NB4 (cell line): ENCODE measurements around the gene PCSK7.

Experiments
- DNase-seq: peaks from one replicate; pipeline ENCODE4 v3.0.0; 2010; ENCODE audit warnings: low read depth
- H3K4me3 ChIP-seq: one replicate; pipeline ENCODE4 v1.5.1; 2011; ENCODE audit warnings: mild to moderate bottlenecking, low read depth, low read length, moderate library complexity
- MYC ChIP-seq: IDR thresholded peaks from 2 replicates; pipeline ENCODE4 v1.6.1; 2011; ENCODE audit warnings: low read depth, low read length
- POLR2A ChIP-seq: IDR thresholded peaks from 2 replicates; pipeline ENCODE4 v1.6.1; 2011; ENCODE audit warnings: mild to moderate bottlenecking; ENCODE audit not compliant: insufficient read length; ENCODE audit errors: extremely low read depth
- TF ChIP-seq, protein P1 (sequence below): IDR thresholded peaks from one replicate; pipeline ENCODE4 v1.5.1; 2012; ENCODE audit warnings: low read depth, low read length
- TF ChIP-seq, protein P2 (sequence below): IDR thresholded peaks from 2 replicates; pipeline ENCODE4 v1.6.1; 2011; ENCODE audit warnings: low read depth, low read length

The PCSK7 gene

DNA sequence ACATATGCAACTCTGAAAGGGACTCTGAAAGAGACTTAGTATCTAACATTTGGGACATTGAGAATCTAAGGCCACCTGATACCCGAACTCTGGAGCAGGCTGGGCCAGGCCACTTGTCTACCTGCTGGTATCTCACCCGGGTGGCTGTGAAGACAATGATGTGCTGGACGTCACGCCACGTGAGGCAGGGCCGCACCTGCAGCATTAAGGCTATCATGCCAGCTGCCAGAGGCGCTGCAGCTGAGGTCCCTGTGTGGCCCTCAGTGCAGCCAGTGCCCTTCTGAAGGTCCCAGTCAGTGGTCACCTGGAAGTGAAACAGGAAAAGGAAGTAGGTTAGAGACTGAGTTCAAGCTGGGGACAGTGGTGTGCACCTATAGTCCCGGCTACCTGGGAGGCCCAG, 12.4 kb downstream of the PCSK7 start:
- H3K4me3 ChIP-seq = no peak overlapping the region
- DNase-seq = no peak
- no peak for TF ChIP-seq MYC
- TF ChIP-seq POLR2A = no peak
- TF ChIP-seq, protein P1, sequence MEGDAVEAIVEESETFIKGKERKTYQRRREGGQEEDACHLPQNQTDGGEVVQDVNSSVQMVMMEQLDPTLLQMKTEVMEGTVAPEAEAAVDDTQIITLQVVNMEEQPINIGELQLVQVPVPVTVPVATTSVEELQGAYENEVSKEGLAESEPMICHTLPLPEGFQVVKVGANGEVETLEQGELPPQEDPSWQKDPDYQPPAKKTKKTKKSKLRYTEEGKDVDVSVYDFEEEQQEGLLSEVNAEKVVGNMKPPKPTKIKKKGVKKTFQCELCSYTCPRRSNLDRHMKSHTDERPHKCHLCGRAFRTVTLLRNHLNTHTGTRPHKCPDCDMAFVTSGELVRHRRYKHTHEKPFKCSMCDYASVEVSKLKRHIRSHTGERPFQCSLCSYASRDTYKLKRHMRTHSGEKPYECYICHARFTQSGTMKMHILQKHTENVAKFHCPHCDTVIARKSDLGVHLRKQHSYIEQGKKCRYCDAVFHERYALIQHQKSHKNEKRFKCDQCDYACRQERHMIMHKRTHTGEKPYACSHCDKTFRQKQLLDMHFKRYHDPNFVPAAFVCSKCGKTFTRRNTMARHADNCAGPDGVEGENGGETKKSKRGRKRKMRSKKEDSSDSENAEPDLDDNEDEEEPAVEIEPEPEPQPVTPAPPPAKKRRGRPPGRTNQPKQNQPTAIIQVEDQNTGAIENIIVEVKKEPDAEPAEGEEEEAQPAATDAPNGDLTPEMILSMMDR = no peak
- TF ChIP-seq, protein P2, sequence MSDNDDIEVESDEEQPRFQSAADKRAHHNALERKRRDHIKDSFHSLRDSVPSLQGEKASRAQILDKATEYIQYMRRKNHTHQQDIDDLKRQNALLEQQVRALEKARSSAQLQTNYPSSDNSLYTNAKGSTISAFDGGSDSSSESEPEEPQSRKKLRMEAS = no peak

DNA sequence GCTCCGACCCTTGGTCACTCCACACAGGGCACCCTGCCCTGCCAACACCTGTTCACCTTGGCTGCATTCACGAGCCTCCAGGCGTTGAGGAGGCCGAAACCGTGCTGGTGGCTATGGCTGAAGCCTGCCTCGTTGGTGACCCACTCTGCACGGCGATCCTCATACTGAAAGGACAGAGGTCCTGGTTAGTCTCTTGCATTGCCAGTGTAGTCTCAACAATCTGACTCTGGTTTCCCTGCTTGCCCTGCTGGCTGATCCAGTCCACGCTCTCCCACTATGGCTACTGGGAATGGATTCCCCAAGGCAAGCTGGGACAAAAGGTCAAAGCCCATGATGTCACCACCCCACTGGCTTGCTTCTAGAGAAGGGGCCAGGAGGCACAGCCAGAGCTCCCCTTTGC, 12.9 kb downstream of the PCSK7 start:
- no peak for DNase-seq
- TF ChIP-seq, protein P2 = no peak
- TF ChIP-seq POLR2A (no peak), MYC (no peak)
- TF ChIP-seq, protein P1 = no peak
- H3K4me3 ChIP-seq = no peak overlapping the region

DNA sequence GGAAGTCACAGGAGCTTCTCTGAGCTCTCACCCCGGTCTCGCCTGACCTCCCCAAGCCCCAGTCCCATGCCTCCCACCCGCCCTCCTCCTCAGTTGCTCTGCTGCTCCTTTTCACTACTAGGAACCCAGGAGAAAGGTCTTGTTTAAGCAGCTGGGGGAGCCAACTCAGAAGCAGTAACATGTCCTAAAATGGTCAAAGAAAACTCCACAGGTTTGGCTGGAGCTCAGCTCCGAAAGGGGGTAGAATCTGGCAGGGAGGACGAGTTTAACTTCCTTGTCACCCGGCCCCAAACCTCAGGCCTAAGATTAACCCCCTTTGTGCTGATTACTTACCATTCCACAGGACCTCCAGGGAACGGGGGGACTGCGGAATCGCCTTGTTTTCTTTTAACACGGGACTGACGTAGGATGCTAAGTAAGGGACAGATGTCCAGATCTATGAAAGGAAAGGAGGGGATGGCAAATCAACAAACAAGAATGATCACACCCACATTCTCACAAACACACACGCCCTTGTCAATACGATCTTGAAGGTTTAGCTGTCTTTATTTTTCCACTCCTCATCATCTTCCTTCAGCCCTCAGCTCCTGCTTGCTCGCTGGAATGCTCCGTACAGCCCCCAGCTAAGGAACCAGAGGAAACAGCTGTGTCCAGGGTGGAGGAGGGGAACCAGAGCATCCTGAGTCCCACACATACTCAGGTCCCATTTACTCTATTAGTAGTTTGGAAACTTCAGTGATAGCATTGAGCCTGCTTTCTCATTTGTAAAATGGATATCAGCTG, 13.5 kb downstream of the PCSK7 start:
- TF ChIP-seq, protein P2 = no peak
- TF ChIP-seq MYC = no peak
- no peak for TF ChIP-seq POLR2A
- TF ChIP-seq, protein P1 = no peak
- no peak overlapping the region for H3K4me3 ChIP-seq
- DNase-seq = no peak

GRCh38 chr11:117217141-117218084, 14.5 kb downstream of the PCSK7 start:
- H3K4me3 ChIP-seq = no peak overlapping the region
- no peak for TF ChIP-seq MYC
- DNase-seq = no peak

DNA sequence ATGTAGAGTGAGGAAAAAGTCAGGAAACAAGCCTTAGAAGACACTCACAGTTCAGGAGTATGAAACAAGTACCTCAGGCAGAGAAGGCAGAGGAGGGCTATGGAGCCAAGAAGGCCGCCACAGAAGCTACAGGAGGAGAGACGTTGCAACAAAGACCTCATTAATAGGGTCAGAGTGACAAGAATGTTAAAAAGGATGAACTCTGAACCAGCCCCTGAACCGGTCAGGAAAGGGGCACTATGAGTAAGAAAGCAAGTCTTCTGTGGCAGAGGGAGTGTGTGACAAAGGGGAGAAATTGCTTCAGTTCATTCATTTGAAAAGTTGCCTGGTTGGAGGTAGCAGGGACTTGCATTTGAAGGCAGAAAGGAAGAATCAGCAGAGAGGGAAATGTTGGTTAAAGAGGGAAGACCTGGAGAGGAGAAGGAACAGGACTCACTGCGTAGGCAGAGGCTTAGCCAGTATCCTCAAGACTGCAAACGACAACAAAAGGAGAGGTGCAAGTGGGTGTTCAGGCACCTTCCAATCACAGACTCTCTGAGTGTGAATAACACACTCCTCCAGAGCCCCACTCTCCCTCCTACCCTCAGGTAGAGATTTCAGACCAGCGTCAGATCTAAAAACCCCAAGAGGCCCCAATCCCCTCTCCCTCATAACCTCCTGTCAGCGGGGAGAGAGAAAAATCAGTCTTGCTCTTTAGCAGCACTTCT, 17.3 kb downstream of the PCSK7 start:
- no peak for DNase-seq
- no peak overlapping the region for H3K4me3 ChIP-seq
- TF ChIP-seq, protein P1 = no peak
- TF ChIP-seq, protein P2 = no peak
- TF ChIP-seq POLR2A (no peak), MYC (no peak)
